Fibroblast of pulmonary artery (primary cell): ENCODE results near the gene NDRG4.

Experiments used
- DNase-seq: peaks from one replicate; pipeline ENCODE4 v3.0.0-alpha.2; 2010; ENCODE audit warnings: low read depth
- H3K4me3 ChIP-seq: replicated peaks from 2 replicates; pipeline ENCODE4 v1.5.1; 2011; ENCODE audit warnings: low read depth, mild to moderate bottlenecking, control low read depth, low read length, moderate library complexity
- CTCF ChIP-seq: IDR thresholded peaks from 2 replicates; pipeline ENCODE4 v1.5.1; 2011; ENCODE audit warnings: mild to moderate bottlenecking, control low read depth, low read length, inconsistent platforms; ENCODE audit errors: missing control alignments

The NDRG4 gene

GRCh38 chr16:58461056-58461455 is 38.9 kb upstream of the NDRG4 start:
- H3K4me3 ChIP-seq = no peak overlapping the region
- no peak for DNase-seq
- no peak for TF ChIP-seq CTCF

- H3K4me3 ChIP-seq = no peak overlapping the region
- TF ChIP-seq CTCF = no peak
- DNase-seq = no peak
These were observed 38.3 kb upstream of the NDRG4 start for GRCh38 chr16:58461640-58462039.

- H3K4me3 ChIP-seq = no peak overlapping the region
- no peak for DNase-seq
These were observed 37.9 kb upstream of the NDRG4 start for GRCh38 chr16:58462089-58462488.

GRCh38 chr16:58462499-58462996 is 37.4 kb upstream of the NDRG4 start:
- TF ChIP-seq CTCF = no peak
- DNase-seq = no peak
- no peak overlapping the region for H3K4me3 ChIP-seq

More at GRCh38 chr16:58462089-58462488, 37.9 kb upstream of the NDRG4 start:
- TF ChIP-seq CTCF = no peak

GRCh38 chr16:58462997-58463941 is 36.7 kb upstream of the NDRG4 start:
- TF ChIP-seq CTCF = no peak
- DNase-seq = no peak
- no peak overlapping the region for H3K4me3 ChIP-seq

- no peak for DNase-seq
- H3K4me3 ChIP-seq = peak overlapping the region; percentile 28
- TF ChIP-seq CTCF = no peak
These were observed 35.7 kb upstream of the NDRG4 start for GRCh38 chr16:58464047-58464915.
